ENCODE measurements around the gene FAM110A. TPM values are rescaled to one million over a fixed set of nuclear protein-coding genes. Genes with fewer than 3 reads are reported as not detected.

Gene FAM110A
- total and polyA plus RNA-seq, 2 of the 8 experiments (the other 6 are each of a cell fraction or from before 2014, with no cell fraction given): 10.1 to 10.9 TPM

GRCh38 chr20:831956-832355 lies 1.6 kb upstream of the FAM110A start (continued):
- TF ChIP-seq KDM1A (IDR thresholded peaks at IDR 0.05; ENCODE audit: borderline replicate concordance, low read length): no peak
- TF ChIP-seq JUN (IDR thresholded peaks at IDR 0.05; ENCODE audit: low read depth, low read length): no peak
- TF ChIP-seq SP4 (IDR thresholded peaks at IDR 0.05; ENCODE audit: low read length): no peak
- no peak for TF ChIP-seq CBX8 (IDR thresholded peaks at IDR 0.05; ENCODE audit: borderline replicate concordance, low read depth, low read length)
- no peak for TF ChIP-seq KDM5A (IDR thresholded peaks at IDR 0.05; ENCODE audit: low read length)
- no peak for TF ChIP-seq POU5F1 (IDR thresholded peaks at IDR 0.05; ENCODE audit: low read depth, low read length)
